ENCODE results near the gene FOXP1.

FOXP1 gene

GRCh38 chr3:71562938-71563337, 20.6 kb downstream of the FOXP1 start:
- DNase-seq, result no peak

- DNase-seq, result no peak
Observed at GRCh38 chr3:71560665-71561064, 22.9 kb downstream of the FOXP1 start.

DNA sequence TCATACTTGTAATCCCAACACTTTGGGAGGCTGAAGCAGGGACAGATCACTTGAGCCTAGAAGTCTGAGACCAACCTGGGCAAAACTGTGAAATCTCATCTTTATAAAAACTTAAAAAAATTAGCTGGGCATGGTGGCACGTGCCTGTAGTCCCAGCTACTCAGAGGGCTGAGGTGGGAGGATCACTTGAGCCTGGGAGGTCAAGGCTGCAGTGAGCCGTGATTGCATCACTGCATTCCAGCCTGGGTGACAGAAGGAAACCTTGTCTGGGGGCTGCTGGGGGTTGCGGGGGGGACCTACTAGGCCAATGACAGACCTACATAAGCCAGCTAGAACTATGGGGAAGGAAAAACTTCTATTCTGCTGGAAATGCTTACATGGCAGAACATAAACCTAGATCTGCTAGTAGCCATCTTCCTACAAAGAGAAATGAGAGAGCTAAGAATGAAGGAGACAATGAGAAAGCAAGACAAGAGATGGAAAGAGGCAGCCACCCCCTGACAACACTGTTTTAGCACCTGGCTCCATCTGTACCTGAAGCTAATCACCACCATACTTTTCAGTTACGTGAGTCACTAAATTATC, 23.9 kb downstream of the FOXP1 start:
- DNase-seq, result no peak

DNA sequence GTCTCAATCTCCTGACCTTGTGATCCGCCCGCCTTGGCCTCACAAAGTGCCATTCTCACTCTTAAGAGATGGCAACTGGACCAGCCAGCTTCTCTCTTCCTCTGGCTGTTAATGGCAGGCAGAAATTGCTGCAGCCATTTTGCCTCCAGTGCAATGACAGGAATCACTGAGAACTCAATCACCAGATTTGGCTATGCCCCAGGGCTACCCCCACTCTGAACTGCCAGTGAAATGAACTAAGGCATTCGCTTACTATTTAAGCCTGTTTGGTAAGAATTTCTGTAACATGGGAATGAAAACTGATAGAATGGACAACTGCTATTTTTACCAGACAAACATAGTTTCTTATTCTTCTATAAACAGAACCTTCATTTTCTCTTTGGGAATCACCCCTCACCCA, 24.5 kb downstream of the FOXP1 start:
- no peak for DNase-seq

GRCh38 chr3:71554649-71555048, 28.9 kb downstream of the FOXP1 start:
- no peak for DNase-seq

- no peak for DNase-seq
Observed at GRCh38 chr3:71551311-71551919, 32.1 kb downstream of the FOXP1 start.

DNA sequence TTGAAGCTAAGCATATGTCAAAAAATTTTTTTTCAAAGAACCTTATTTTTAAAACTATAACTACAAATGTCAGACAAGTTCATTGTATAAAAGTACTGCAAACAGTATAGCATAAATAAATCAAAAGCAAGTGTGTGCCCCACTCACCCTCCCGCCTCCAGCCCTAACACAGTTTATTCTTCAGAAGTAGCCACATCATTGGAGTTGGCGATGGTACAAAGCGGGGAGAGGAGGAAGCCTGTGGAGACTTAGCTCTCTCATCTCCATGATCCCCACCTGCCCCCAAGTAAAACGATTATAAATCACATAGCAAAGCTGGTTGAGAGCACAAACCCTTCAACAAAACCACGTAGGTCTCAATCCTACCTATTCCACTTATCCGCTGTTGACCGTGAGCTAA, 33.6 kb downstream of the FOXP1 start:
- DNase-seq, result no peak

- no peak for DNase-seq
Observed at GRCh38 chr3:71548705-71549384, 34.7 kb downstream of the FOXP1 start.

GRCh38 chr3:71547249-71548198, 36.0 kb downstream of the FOXP1 start:
- DNase-seq, result no peak

DNA sequence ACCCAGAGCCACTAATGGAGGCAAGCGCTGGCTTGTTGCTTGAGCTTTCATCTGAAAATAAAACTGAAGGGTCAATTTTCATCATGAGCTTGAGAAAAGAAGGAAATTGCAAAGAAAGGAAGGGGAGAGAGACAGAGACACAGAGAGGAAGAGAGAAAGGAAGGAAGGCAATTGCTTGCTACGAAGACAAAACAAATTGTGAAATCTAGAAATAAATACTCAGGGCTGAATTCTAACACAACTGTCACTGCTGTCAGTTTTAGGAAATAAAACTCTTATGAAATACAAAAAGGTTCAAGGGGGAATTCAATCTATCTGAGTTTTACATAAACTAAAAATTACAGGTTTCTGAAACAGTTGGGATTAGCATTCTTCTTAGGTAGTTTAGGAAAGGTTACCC, 36.7 kb downstream of the FOXP1 start:
- DNase-seq, result no peak

- no peak for DNase-seq
Observed at GRCh38 chr3:71545330-71545729, 38.2 kb downstream of the FOXP1 start.

GRCh38 chr3:71543371-71544016, 40.0 kb downstream of the FOXP1 start:
- peak; percentile 54 for DNase-seq

GRCh38 chr3:71542521-71543370, 40.8 kb downstream of the FOXP1 start:
- DNase-seq, result peak; percentile 95

DNA sequence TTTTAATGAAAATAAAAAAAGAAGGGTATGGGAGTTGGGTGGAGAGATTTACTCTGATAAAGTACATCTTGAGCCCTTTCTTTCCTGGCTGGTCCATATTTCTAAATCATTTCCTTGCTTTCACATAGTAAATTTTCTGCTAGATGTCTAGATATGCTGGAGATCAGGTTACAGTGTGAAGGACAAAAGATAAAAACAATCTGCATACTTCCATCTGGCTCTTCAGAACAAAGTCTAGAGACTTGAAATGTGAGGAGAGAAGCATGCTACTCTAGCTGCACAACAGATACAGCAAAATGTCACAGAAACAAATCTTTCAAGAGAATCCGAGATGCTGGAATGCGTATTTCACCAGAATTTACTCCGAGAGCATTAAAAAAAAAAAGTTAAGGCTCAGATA, 42.2 kb downstream of the FOXP1 start:
- no peak for DNase-seq

- peak; percentile 83 for DNase-seq
Observed at GRCh38 chr3:71537211-71537611, 46.3 kb downstream of the FOXP1 start.

- DNase-seq, result no peak
Observed at GRCh38 chr3:71536376-71536965, 47.1 kb downstream of the FOXP1 start.

- DNase-seq, result no peak
Observed at GRCh38 chr3:71533588-71533987, 49.9 kb downstream of the FOXP1 start.

DNA sequence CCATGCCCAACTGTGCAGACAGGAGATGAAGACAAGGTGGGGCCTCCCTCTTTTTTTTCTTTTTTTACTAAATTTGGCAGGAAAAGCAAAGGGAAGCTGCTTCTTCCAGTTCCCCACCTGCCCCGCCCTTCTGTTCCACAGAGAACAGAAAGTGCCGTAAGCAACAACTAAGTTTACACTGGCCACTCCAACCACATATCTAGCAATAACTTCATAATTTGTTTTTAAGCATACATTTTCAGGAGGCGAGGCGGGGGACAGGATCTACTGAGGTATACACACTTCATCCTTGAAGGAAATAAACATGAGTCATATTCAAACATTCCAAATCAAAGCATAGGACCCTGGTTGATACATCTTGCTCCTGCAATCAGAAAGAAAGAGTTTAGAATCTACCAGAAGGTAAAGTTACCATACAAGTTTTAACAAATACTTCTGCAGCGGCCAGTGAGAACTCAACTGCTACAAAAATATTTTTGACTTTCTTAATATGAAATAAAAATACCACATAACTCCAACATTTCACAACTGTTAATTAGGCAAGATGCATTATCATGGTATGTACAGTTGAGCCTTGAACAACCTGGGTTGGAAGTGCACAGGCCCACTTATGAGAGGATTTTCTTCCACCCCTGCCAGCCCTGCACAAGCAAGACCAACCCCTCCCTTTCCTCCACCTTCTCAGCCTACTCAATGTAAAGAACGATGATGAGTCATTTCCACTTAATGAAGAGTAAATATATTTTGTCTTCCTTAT, 50.7 kb downstream of the FOXP1 start:
- no peak for DNase-seq

DNA sequence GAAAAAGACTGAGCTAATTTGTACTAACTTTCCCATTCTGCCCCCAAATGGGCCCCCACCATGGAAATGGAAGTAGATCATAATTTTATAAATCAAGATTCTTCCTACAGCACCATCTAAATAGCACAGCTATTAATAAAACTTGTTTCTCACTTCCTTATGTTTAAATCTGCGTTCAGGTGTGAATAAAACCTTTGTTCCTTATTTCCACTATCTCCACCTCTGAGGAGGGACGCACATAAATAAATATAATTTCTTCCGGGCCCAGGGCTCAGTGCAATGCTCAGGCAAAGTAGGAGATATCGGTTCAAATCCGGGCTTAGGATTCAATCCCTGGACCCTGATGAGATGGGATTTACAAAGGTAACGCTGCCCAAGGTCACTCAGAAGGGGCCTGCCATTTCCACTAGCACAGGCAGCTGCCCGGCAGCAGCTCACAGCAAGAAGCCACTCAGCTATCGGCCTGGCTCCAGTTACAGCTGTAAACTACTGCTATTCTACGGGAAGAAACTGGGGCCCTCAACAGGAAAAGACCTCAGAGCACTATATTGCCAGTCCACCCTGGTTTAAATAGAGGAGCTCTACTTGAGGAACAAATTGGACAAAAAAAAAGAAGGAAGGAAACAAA, 52.5 kb downstream of the FOXP1 start:
- DNase-seq, result no peak

DNA sequence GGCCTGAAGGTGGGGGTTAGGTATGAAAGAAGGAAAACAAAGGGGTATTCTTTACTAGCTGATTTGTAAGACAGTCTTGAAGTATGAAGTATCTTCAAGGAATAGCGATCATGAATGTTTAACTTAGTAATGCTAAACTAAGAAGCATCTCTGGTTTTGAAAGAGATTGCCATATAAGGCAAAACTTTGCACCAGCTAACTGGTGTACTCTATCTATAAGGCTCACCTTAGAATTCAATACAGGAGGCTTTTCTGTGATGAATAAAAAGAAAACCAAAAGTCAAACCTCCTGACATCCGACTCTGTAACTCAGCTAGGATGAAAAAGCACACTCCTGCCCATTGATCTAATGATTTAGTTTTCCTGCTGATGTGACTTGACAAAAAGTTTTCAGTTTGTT, 54.7 kb downstream of the FOXP1 start:
- no peak for DNase-seq

Data from femur (tissue), 1 donor.